LHCN-M2 (cell line): ENCODE data around the gene UPP2. TPM values are rescaled to one million over a fixed set of nuclear protein-coding genes. Genes with fewer than 3 reads are reported as not detected.

Experiments used
- DNase-seq: peaks from one replicate; pipeline ENCODE4 v3.0.0-alpha.2; 2012; ENCODE audit warnings: low read depth
- polyA plus RNA-seq: library from polyadenylated mRNA; unstranded; fragments of >200 nt; gene quantifications from one replicate; pipeline ENCODE4 v1.2.1, GENCODE V29; 2012; ENCODE audit warnings: missing spikeins
- total RNA-seq: library from RNA; depleted of rRNA; stranded (reverse); fragments of >200 nt; gene quantifications from 2 replicates; pipeline ENCODE4 v1.2.3, GENCODE V29; 2014; rRNA removed

The UPP2 gene
- not detected in 2 replicates for total RNA-seq
- polyA plus RNA-seq = not detected

GRCh38 chr2:158101384-158101926 lies at the start of gene UPP2:
TSS of gene UPP2 (plus strand) at chr2:158101876. CDS start at chr2:158102064, 188 bp downstream.
- DNase-seq = no peak

DNA sequence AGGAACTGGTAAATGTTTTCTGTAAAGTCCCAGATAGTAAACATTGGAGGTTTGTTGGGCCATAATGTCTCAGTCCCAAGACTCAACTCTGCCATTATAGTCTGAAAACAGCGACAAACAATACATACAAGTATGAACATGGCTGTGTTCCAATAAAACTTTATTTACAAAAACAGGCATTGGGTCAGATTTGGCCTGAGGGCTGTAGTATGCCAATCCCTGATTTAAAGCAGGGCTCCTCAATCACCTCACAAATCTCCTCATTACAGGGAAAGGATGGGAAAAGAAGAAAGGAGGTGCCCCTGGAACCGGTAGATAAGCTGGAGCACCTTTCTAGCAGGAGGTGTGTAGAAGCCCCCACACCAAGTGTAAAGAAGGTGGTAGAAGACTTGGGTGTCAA lies 48.9 kb upstream of the UPP2 start:
- no peak for DNase-seq

- no peak for DNase-seq
Measured at GRCh38 chr2:158056875-158057274, 44.8 kb upstream of the UPP2 start.

GRCh38 chr2:158060160-158060834 lies 41.4 kb upstream of the UPP2 start:
- no peak for DNase-seq

DNA sequence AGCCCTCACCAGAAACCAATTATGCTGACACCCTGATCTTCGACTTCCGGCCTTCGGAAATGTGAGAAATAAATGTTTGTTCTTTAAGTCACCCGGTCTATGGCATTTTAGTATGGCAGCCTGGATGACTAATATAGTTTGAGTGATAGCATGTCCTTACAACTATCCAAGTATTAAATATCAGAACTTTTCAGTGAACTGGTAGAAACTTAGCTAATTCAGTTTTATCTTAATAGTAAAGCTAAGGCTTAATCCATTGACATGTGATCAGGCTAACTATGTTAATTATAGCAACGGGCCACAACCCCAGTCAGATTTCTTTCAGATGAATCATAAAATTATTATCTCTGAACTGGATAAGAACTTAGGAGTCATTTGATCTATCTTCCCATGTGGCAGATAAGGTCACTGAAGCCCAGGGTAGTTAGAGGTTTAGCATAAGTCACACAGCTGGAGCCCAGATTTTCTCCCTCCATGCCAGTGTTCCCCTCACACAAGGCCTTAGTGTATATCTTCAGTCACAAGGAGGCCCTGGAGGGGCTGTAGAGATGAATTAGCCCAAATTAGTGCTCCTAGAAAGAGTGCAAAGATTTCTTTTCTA lies 40.7 kb upstream of the UPP2 start:
- peak; percentile 54 for DNase-seq

DNA sequence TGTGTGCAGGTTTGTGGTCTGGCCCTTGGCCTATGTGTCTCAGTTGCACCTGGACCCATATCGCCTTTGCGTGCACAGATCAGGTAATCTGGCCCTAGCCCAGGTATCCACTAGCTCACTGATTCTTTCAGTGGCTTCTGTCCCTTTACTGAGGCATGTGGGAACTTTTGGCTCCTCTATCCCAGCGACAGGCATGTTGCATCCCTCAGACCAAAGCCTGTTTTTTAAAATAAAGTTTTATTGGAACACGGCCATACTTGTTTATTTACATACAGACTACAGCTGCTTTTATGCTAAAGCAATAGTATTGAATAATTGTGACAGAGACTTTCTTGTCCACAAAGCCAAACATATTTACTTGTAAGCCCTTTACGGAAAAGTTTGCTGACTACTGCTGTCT lies 39.9 kb upstream of the UPP2 start:
- DNase-seq = no peak

GRCh38 chr2:158066046-158066713 lies 35.5 kb upstream of the UPP2 start:
- DNase-seq = no peak

DNA sequence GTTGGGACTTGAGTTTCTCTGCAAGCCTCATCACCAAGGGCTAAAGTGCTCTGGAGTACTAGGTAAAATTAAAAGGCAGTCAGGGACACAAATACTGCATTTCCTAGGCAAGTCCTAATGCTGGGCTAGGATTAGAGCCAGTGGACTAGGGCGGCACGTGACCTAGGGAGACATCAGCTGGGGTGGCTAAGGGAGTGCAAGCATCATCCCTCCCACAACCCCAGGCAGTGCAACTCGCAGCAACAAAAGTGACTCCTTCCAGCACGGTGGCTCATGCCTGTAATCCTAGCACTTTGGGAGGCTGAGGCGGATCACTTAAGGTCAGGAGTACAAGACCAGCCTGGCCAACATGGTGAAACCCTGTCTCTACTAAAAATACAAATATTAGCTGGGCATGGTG lies 30.7 kb upstream of the UPP2 start:
- no peak for DNase-seq

GRCh38 chr2:158072361-158072760 lies 29.3 kb upstream of the UPP2 start:
- DNase-seq = no peak

DNA sequence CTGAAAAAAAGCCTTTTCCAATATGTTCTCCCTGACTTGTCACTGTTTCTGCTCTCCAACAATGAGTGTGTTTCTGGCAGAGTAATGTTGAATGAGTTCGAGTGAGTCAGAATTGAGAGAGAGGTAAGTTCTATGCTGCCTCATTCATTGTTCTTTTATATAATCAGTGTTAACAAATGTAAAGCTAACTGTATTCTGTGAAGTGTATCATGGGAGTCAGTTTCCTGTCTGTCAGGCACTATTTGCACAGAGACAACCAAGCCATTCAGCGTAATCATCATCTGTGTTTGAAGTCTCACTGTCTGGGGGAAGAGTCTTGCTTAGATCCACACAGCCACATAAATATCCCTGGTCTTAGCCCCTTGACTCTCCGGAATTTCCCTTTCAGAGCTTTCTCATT lies 22.0 kb upstream of the UPP2 start:
- no peak for DNase-seq

DNA sequence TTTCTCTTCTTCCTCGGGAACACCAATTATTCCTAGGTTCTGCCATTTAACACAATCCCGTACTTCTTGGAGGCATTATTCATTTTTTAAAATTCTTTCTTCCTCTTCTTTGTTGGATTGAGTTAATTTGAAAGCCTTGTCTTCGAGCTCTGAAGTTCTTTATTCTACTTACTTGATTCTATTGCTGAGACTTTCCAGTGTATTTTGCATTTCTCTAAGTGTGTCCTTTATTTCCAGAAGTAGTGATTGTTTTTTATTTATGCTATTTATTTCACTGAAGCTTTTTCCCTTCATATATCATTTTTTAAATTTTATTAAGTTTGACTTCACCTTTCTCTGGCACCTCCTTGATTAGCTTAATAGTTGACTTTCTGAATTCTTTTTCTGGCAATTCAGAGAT lies 13.6 kb upstream of the UPP2 start:
- DNase-seq = no peak

GRCh38 chr2:158089322-158089721 lies 12.4 kb upstream of the UPP2 start:
- no peak for DNase-seq

DNA sequence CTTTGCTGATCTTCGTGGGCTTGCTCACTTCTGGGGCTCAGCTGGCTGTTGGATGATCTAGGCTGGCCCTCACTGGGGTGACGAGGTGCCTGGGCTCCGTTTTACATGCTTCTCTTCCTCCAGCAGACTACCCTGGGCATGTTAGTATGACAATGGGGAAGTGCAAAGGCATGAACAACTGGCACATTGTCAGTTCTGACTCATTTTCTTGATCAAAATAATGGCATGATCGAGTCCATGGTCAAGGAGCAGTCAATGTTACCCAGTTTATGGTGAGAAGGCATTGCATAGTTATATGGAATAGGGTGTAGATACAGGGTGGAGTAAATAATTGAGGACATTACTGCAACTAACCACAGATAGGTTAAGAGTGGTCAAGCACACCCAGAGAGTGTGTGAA lies 10.0 kb upstream of the UPP2 start:
- DNase-seq = no peak

- DNase-seq = no peak
Measured at GRCh38 chr2:158094487-158095092, 7.1 kb upstream of the UPP2 start.

- no peak for DNase-seq
Measured at GRCh38 chr2:158095269-158095668, 6.4 kb upstream of the UPP2 start.

DNA sequence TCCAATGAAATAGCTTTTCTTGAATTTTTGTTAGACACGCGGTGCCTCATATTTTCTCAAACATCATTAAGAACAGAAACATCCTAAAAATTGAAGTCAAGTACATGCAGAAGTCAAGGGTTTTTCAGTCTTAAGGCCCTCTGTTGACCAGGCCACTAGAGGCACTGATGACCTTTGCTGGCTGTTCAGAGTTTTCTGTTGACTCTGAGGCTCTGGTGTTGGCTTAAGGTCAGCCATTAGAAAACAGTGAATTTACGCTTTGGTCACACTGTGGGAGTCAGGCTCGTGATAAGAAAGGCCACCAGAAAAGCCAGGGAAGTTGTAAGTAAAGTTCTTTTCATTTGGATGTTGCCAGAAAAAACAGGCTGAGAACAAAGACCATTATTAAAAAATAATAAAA lies 5.8 kb upstream of the UPP2 start:
- DNase-seq = no peak

DNA sequence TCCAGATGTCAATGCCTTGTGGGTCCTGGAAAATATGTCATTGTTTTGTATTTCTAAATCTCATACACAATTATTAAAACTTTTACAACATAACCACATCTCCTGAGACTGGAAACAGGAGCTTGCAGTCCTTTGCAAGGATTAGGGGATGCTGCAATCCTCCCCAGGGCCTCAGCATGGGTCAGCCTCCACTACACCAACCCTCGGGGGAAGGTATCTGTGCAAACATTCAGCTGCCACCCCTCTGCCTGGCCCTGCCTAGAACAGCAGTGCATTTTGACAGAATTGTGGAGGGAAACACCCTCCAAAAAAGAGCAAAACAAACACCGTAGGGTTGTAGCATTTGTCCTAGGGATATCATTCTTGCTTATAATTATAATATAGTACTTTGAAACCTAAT lies 4.2 kb upstream of the UPP2 start:
- no peak for DNase-seq

GRCh38 chr2:158098178-158098577 lies 3.5 kb upstream of the UPP2 start:
- DNase-seq = no peak

DNA sequence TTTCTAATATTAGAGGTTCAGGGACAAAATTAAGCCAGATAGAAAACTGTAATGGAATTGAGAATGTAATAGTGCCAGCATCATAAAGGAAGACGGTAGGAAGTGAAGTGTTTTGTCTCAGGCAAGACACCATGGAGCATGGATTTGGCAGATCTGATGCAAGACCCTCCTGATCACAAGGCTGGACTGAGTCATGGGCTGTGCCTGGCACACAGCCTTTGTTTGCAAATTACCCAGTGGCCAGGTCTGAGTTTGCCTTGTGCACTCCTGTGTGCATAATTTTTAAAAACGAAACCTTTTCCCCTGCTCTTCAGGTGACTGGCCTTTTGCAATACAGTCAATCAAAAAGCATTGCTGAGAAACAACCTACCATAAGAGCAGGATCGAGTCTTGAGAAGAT lies 2.0 kb upstream of the UPP2 start:
- peak; percentile 32 for DNase-seq

DNA sequence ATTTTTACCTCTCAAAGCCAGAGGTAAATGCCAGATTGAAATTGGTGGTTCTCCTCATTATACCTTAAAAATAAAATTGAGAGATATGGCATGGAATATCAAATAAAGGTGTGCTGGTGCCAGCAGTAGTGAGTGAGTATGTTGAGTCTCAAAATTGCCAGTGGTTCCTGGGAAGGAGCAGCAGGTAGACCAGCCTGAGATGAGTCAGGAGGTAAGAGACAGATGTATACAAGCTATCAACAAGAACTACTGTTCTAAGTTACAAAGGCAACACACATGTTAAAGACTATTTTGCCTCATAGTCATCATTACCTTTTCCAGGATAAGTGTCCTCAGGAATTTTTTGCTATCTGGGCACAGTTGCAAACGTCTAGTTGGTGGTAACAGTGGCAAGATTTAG lies 1.3 kb upstream of the UPP2 start:
- no peak for DNase-seq

DNA sequence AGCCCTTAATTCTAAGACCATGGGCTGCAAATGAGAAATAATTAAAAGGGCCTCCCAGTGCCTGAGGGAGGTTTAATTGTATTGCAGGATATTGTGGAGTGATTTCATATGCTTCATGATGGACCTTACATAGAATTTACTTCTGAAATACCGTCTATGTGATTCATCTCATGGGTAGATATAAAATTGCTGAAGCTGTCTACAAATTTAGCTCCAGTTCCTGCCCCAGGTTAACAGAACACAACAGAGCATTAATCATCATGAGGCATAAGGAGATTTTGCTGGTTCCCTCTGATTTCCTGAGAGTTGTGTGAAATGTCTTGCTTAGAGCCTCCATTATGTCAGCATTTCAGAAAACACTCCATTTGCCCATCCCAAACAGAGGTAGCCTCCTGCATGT lies 770 bp downstream of the UPP2 start:
- peak; percentile 7 for DNase-seq

DNA sequence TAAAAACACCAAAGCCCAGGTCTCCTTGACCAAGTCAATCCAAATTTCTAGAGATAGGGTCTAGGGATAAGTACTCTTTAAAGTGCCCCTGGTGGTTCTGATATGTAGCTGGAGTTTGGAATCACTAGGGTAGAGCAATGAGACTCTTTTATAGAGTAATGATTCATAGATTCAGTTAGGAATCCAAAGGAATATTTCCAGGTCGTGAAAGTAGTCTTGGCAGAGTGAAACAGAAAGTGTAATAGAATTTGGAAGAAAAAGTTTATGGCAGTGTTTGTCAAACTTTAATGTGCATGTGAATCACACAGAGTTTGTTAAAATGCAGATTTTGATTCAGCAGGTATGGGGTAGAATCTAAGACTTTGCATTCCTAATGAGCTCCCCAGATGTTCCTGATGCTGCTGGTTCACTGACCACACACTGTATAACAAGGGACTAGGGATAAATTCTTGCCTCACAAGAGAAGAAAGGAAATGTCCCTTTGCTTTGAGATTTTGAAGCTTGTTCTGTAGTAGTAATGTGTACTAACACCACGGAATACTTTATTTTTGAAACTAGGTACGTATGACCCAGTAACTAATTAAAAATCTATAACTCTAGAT lies 1.8 kb downstream of the UPP2 start:
- DNase-seq = no peak
